Liver (tissue), 9 donors: ENCODE data around the gene PCDH15. TPM values are rescaled to one million over a fixed set of nuclear protein-coding genes. Genes with fewer than 3 reads are reported as not detected.

Source experiments
- DNase-seq: peaks from one replicate; pipeline ENCODE4 v3.0.0-alpha.2; 2017; ENCODE audit warnings: low spot score
- H3K27ac ChIP-seq, 2 donors: one replicate each; pipeline ENCODE4 v1.7.0; 2013; ENCODE audit warnings: inconsistent platforms in 2 of 2, low read length in 2 of 2, control low read depth in 1 of 2, low read depth in 1 of 2, mild to moderate bottlenecking in 1 of 2
- H3K27me3 ChIP-seq, 4 donors: one replicate each; pipeline versions ENCODE4 v1.6.1 to v1.7.0; 2013; ENCODE audit warnings: low read length in 3 of 4, inconsistent platforms in 1 of 4, mild to moderate bottlenecking in 1 of 4, moderate library complexity in 1 of 4; ENCODE audit not compliant: control insufficient read depth in 4 of 4, insufficient read depth in 4 of 4
- H3K36me3 ChIP-seq, 4 donors: one replicate each; pipeline versions ENCODE4 v1.6.1 to v1.7.0; 2013; ENCODE audit warnings: low read length in 3 of 4, mild to moderate bottlenecking in 3 of 4, low read depth in 1 of 4, moderate library complexity in 1 of 4; ENCODE audit not compliant: control insufficient read depth in 4 of 4, insufficient read depth in 3 of 4
- H3K4me1 ChIP-seq, 4 donors: one replicate each; pipeline versions ENCODE4 v1.6.1 to v1.7.0; 2013; ENCODE audit warnings: low read length in 3 of 4, mild to moderate bottlenecking in 3 of 4, moderate library complexity in 1 of 4; ENCODE audit not compliant: control insufficient read depth in 4 of 4, insufficient read depth in 4 of 4
- H3K4me3 ChIP-seq, 3 donors: one replicate each; pipeline versions ENCODE4 v1.6.1 to v1.7.0; 2013; ENCODE audit warnings: low read length in 3 of 3, control low read depth in 1 of 3, low read depth in 1 of 3, mild to moderate bottlenecking in 1 of 3
- H3K9ac ChIP-seq, 2 donors: one replicate each; pipeline ENCODE4 v1.7.0; 2013; ENCODE audit warnings: low read length in 2 of 2, mild to moderate bottlenecking in 2 of 2, moderate library complexity in 2 of 2, control low read depth in 1 of 2, low read depth in 1 of 2
- H3K9me3 ChIP-seq, 4 donors: one replicate each; pipeline versions ENCODE4 v1.6.1 to v1.7.0; 2013; ENCODE audit warnings: low read length in 3 of 4; ENCODE audit not compliant: control insufficient read depth in 4 of 4
- CTCF ChIP-seq: fragments of 150-350 bp; IDR thresholded peaks from 2 replicates; pipeline ENCODE4 v1.5.1; 2017; ENCODE audit warnings: improper control_type of control experiment, low read depth, low read length; ENCODE audit not compliant: missing input control
- EGR1 ChIP-seq, 2 donors: IDR thresholded peaks; 2 replicates each; pipeline ENCODE4 v1.6.1; 2016 to 2018; ENCODE audit warnings: antibody characterized with exemption in 2 of 2, low read depth in 2 of 2
- FOXA1 ChIP-seq: IDR thresholded peaks from 2 replicates; pipeline ENCODE4 v1.6.1; 2016; ENCODE audit warnings: antibody characterized with exemption
- GABPA ChIP-seq, 2 donors: IDR thresholded peaks in 1 of 2; conservative IDR thresholded peaks in 1 of 2; 2 replicates each; pipeline ENCODE4 v1.6.1; 2016; ENCODE audit warnings: antibody characterized with exemption in 2 of 2, mild to moderate bottlenecking in 1 of 2, moderate library complexity in 1 of 2
- HNF4A ChIP-seq, 2 donors: conservative IDR thresholded peaks; 2 replicates each; pipeline ENCODE4 v1.6.1; 2016; ENCODE audit warnings: antibody characterized with exemption in 2 of 2, mild to moderate bottlenecking in 2 of 2
- HNF4G ChIP-seq: IDR thresholded peaks from 2 replicates; pipeline ENCODE4 v1.6.1; 2016; ENCODE audit warnings: antibody characterized with exemption
- JUND ChIP-seq, 2 donors: IDR thresholded peaks; 2 replicates each; pipeline ENCODE4 v1.6.1; 2016; ENCODE audit warnings: antibody characterized with exemption in 2 of 2
- NR2F2 ChIP-seq: IDR thresholded peaks from 2 replicates; pipeline ENCODE4 v1.6.1; 2016; ENCODE audit warnings: antibody characterized with exemption
- RAD21 ChIP-seq, 2 donors: IDR thresholded peaks; 2 replicates each; pipeline ENCODE4 v1.6.1; 2016; ENCODE audit warnings: antibody characterized with exemption in 2 of 2, mild to moderate bottlenecking in 2 of 2
- REST ChIP-seq: IDR thresholded peaks from 2 replicates; pipeline ENCODE4 v1.6.1; 2016; ENCODE audit warnings: antibody characterized with exemption, mild to moderate bottlenecking
- RXRA ChIP-seq, 2 donors: IDR thresholded peaks; 2 replicates each; pipeline ENCODE4 v1.6.1; 2017 to 2018; ENCODE audit warnings: antibody characterized with exemption in 2 of 2, mild to moderate bottlenecking in 1 of 2
- SP1 ChIP-seq: IDR thresholded peaks from 2 replicates; pipeline ENCODE4 v1.6.1; 2018; ENCODE audit warnings: antibody characterized with exemption, mild to moderate bottlenecking
- TAF1 ChIP-seq: conservative IDR thresholded peaks from 2 replicates; pipeline ENCODE4 v1.6.1; 2016; ENCODE audit warnings: antibody characterized with exemption, mild to moderate bottlenecking
- YY1 ChIP-seq: IDR thresholded peaks from 2 replicates; pipeline ENCODE4 v1.6.1; 2016; ENCODE audit warnings: antibody characterized with exemption, mild to moderate bottlenecking
- ZBTB33 ChIP-seq: IDR thresholded peaks from 2 replicates; pipeline ENCODE4 v1.6.1; 2016; ENCODE audit warnings: antibody characterized with exemption
- WGBS: extraction: QIAGEN DNeasy Blood & Tissue Kit; methylation state at CpG from one replicate; pipeline ENCODE4 v1.1.7; 2013; 5-methylcytosine and 5-hydroxymethylcytosine counted together
- polyA plus RNA-seq, 2 donors: library from polyadenylated mRNA; stranded (reverse) in 1 of 2; unstranded in 1 of 2; fragments of 200-250 nt in 1 of 2; fragments of >200 nt in 1 of 2; fragmentation: Nextera tagmentation in 1 of 2; extraction: Ambion mirVana in 1 of 2; gene quantifications; one replicate each; pipeline versions ENCODE4 v1.2.1 to v1.2.3, GENCODE V29; 2013 to 2015
- total RNA-seq, 2 donors: library from RNA; depleted of rRNA; stranded (reverse); fragments of >200 nt; gene quantifications; one replicate each; pipeline ENCODE4 v1.2.3, GENCODE V29; 2014
- TF ChIP-seq, protein P1 (sequence below): IDR thresholded peaks from 2 replicates; pipeline ENCODE4 v1.6.1; 2016; ENCODE audit warnings: antibody characterized with exemption
- TF ChIP-seq, protein P2 (sequence below): IDR thresholded peaks from 2 replicates; pipeline ENCODE4 v1.6.1; 2016; ENCODE audit warnings: antibody characterized with exemption
- donor health status: healthy.
- donor health status: healthy.
- donor health status: healthy.
- donor health status: healthy.
- donor health status: healthy.

PCDH15 gene
- total and polyA plus RNA-seq, 4 donors, result 0.05 TPM; not detected in 3

GRCh38 chr10:54065106-54065505 lies 735.9 kb downstream of the PCDH15 start:
- H3K36me3 ChIP-seq, result no peaks in the 10 kb centered on the region
- TF ChIP-seq GABPA (IDR thresholded peaks at IDR 0.05 in 1 of 2, conservative IDR thresholded peaks at IDR 0.05 in 1 of 2) (no peak), CTCF (no peak), NR2F2 (no peak), FOXA1 (no peak), ZBTB33 (no peak), SP1 (no peak), RXRA (IDR thresholded peaks at IDR 0.05) (no peak), HNF4G (no peak), TAF1 (no peak), HNF4A (conservative IDR thresholded peaks at IDR 0.05) (no peak), REST (no peak), RAD21 (IDR thresholded peaks at IDR 0.05) (no peak), YY1 (no peak)
- TF ChIP-seq, protein P1, sequence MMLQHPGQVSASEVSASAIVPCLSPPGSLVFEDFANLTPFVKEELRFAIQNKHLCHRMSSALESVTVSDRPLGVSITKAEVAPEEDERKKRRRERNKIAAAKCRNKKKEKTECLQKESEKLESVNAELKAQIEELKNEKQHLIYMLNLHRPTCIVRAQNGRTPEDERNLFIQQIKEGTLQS, result no peak
- TF ChIP-seq, protein P2, sequence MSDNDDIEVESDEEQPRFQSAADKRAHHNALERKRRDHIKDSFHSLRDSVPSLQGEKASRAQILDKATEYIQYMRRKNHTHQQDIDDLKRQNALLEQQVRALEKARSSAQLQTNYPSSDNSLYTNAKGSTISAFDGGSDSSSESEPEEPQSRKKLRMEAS, result no peak
- no peaks in the 10 kb centered on the region for H3K27me3 ChIP-seq
- H3K9me3 ChIP-seq, result no peaks in the 10 kb centered on the region
- no peak overlapping the region for H3K27ac ChIP-seq
- no peak for DNase-seq
- no peak overlapping the region for H3K9ac ChIP-seq
- no peak overlapping the region for H3K4me3 ChIP-seq
- peaks cover 0 to 12% (median 8%) of the 10 kb centered on the region in 4 donors for H3K4me1 ChIP-seq

DNA sequence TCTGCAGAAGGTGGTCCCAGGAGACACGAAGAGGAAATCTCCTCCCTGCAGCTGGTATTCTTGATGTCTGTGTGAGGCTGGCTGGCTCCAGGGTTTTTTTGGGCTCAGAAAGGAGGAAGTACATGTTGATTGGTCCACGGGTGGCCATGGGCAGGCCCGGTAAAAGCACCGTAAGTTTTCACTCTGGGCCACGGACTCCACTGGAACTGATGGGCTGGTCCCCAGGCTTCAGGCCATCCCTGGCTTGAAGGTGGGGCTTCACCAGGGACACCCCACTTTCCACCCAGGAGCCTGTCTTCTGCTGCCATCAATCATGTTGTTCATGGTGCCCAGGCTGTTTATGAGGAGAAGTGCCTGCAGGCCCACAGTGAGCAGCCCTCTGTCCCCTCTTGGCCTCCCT lies 736.8 kb downstream of the PCDH15 start:
- no peak overlapping the region for H3K4me3 ChIP-seq
- peaks cover 0 to 12% (median 8%) of the 10 kb centered on the region in 4 donors for H3K4me1 ChIP-seq
- H3K36me3 ChIP-seq, result no peaks in the 10 kb centered on the region
- DNase-seq, result no peak
- WGBS, result 92% methylated on average over 5 of the region's 5 CpGs
- no peak overlapping the region for H3K9ac ChIP-seq
- no peak overlapping the region for H3K27ac ChIP-seq
- no peaks in the 10 kb centered on the region for H3K9me3 ChIP-seq
- TF ChIP-seq RXRA (IDR thresholded peaks at IDR 0.05) (no peak), HNF4A (conservative IDR thresholded peaks at IDR 0.05) (no peak), JUND (IDR thresholded peaks at IDR 0.05) (no peak), ZBTB33 (no peak), EGR1 (IDR thresholded peaks at IDR 0.05; ENCODE audit: low read depth in 2 of 2) (no peak), REST (no peak)
- TF ChIP-seq, protein P2, result no peak
- no peaks in the 10 kb centered on the region for H3K27me3 ChIP-seq
